Sigmoid colon (tissue), 4 donors: Measurements from ENCODE around the gene HOXC9.

Source experiments
- CTCF ChIP-seq, 4 experiments: fragments of 450-650 bp in 3 of 4; fragments of 200-600 bp in 1 of 4; IDR thresholded peaks; one replicate each; pipeline ENCODE4 v1.5.1; 2016 to 2019; ENCODE audit warnings: antibody characterized with exemption in 4 of 4, mild to moderate bottlenecking in 3 of 4, moderate library complexity in 2 of 4
- EP300 ChIP-seq, 4 donors: sonication (generic); formaldehyde crosslinking; IDR thresholded peaks; one replicate each; pipeline ENCODE4 v1.6.1; 2017; ENCODE audit warnings: antibody characterized with exemption in 4 of 4
- POLR2A ChIP-seq, 2 donors: fragments of 450-650 bp; IDR thresholded peaks; one replicate each; pipeline ENCODE4 v1.6.1; 2016; ENCODE audit warnings: antibody characterized with exemption in 2 of 2, mild to moderate bottlenecking in 2 of 2, moderate library complexity in 2 of 2

DNA sequence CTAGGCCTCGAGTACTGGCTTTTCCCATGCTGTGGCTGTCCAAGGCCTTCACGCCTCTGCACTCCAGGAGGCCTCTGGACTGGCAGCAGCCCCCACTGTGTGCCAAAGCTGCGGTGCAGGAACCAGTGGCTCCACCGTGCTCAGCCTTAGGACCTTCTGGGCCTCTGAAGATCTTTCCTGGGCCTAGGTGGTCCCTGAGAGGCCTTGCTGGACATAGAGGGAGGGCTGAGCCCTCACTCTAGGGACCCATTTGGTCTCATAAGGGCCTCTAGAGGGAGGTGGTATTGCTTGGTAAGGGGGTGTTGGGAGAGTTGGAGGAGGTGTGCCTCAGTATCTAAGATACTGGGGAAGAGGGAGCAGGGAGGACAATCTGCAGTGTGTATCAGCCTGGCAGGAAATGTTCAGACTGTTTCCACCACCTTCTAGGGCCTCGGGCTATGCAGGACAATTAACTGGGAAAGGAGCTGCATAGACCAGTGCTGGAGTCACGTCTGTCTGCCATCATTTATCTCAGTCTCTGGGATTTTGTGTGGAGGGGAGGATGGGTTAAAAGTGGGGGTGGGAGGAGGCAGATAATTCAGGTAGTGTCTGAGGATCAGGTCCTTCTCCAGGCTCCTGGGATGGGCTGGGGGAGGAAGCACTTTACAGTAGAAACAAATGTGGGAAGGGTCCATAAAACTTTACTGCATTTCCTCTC is 35.8 kb downstream of the HOXC9 start:
- no peak for TF ChIP-seq POLR2A (IDR thresholded peaks at IDR 0.05)
- TF ChIP-seq CTCF (IDR thresholded peaks at IDR 0.05): no peak
- no peak for TF ChIP-seq EP300 (IDR thresholded peaks at IDR 0.05)
